NCI-H146 treated with DMSO at 0.1 percent for 48 hours (cell line): ENCODE data around the gene AFF4.

ENCODE experiments used
- DNase-seq: peaks from one replicate; lab custom pipeline; 2025; ENCODE audit not compliant: unreplicated experiment; lab: John Stamatoyannopoulos, UW

Gene AFF4

GRCh38 chr5:132827943-132828673 lies 135.3 kb downstream of the AFF4 start:
- no peak for DNase-seq

- DNase-seq: no peak
Measured at GRCh38 chr5:132826424-132827082, 136.9 kb downstream of the AFF4 start.

GRCh38 chr5:132825834-132826391 lies 137.5 kb downstream of the AFF4 start:
- no peak for DNase-seq
